ENCODE measurements around the gene SMARCAL1. TPM values are rescaled to one million over a fixed set of nuclear protein-coding genes. Genes with fewer than 3 reads are reported as not detected.
A peak's percentile ranks its signal among the peaks of the same experiment; 100 is the strongest.

The SMARCAL1 gene
- total and polyA plus RNA-seq, 9 of the 15 experiments (the other 6 are each of a cell fraction or from before 2014, with no cell fraction given) = 8.2 to 27.9 (median 12.4) TPM

GRCh38 chr2:216371721-216372702, 40.3 kb upstream of the SMARCAL1 start, which contains the start of gene MARCHF4 (continued):
- TF ChIP-seq CHAMP1 (IDR thresholded peaks at IDR 0.05) = peak; percentile 78
- TF ChIP-seq DACH1 (IDR thresholded peaks at IDR 0.05; ENCODE audit: partially characterized antibody) = no peak
- no peak for TF ChIP-seq MXI1 (IDR thresholded peaks at IDR 0.05; ENCODE audit: low read depth, low read length)
- no peak for TF ChIP-seq ZNF764 (CRISPR knock-in tag; IDR thresholded peaks at IDR 0.05; ENCODE audit: low read depth)
- TF ChIP-seq SIN3A (IDR thresholded peaks at IDR 0.05; ENCODE audit: borderline replicate concordance in 2 of 2, control insufficient read depth in 1 of 2, low read depth in 2 of 2, low read length in 2 of 2) = peak in 1 of 2 experiments; percentile 60; a peak in 1 of 4 replicates
- no peak for TF ChIP-seq KLF13 (tag; IDR thresholded peaks at IDR 0.05; ENCODE audit: borderline replicate concordance, low read depth)
- no peak for TF ChIP-seq ZFP91 (CRISPR knock-in tag; IDR thresholded peaks at IDR 0.05)
- TF ChIP-seq GTF2E2 (tag; IDR thresholded peaks at IDR 0.05) = no peak
- no peak for TF ChIP-seq YY1 (IDR thresholded peaks at IDR 0.05; ENCODE audit: borderline replicate concordance in 1 of 3, control insufficient read depth in 1 of 3, extremely low read depth in 1 of 3, insufficient read depth in 3 of 3, insufficient read length in 1 of 3, insufficient replicate concordance in 2 of 3, low read depth in 1 of 3, low read length in 2 of 3)
- no peak for TF ChIP-seq ZNF212 (CRISPR knock-in tag; IDR thresholded peaks at IDR 0.05)
- no peak for TF ChIP-seq ZNF277 (CRISPR knock-in tag; IDR thresholded peaks at IDR 0.05; ENCODE audit: borderline replicate concordance)
- TF ChIP-seq ZNF175 (CRISPR knock-in tag; IDR thresholded peaks at IDR 0.05; ENCODE audit: low read depth) = no peak
- no peak for TF ChIP-seq HOMEZ (CRISPR knock-in tag; IDR thresholded peaks at IDR 0.05)
- TF ChIP-seq MAFF (IDR thresholded peaks at IDR 0.05; ENCODE audit: low read length) = no peak
- no peak for TF ChIP-seq DNMT1 (IDR thresholded peaks at IDR 0.05)
- TF ChIP-seq CTBP1 (IDR thresholded peaks at IDR 0.05; ENCODE audit: borderline replicate concordance) = no peak
- 0 out of 2 replicates have a peak, but pooled peaks have one; percentile 70 for TF ChIP-seq FOXK1 (CRISPR knock-in tag; IDR thresholded peaks at IDR 0.05; ENCODE audit: borderline replicate concordance)
- TF ChIP-seq ZKSCAN8 (CRISPR knock-in tag; IDR thresholded peaks at IDR 0.05) = no peak

All from K562 (cell line).